HepG2 (cell line): Measurements from ENCODE around the gene PRIMPOL. TPM values are rescaled to one million over a fixed set of nuclear protein-coding genes. Genes with fewer than 3 reads are reported as not detected.

ENCODE experiments used
- ATAC-seq: fragments of 200-7000 bp; cut with Tn5 transposase; 3 replicates; pipeline ENCODE4 v1.9.1; 2020; ENCODE audit warnings: mild to moderate bottlenecking, moderate library complexity
- BruUV-seq: library from RNA; stranded (reverse); fragments of 400-500 nt; replicated peaks from 2 replicates; lab custom pipeline; 2021; lab: Mats Ljungman, UMichigan
- CTCF ChIA-PET: fragments of 300-600 bp; formaldehyde crosslinking; extraction: SDS; loops from one replicate; lab custom pipeline; 2021; ENCODE audit warnings: low total read pairs, inconsistent platforms, low intra/inter-chr PET ratio; lab: Yijun Ruan, JAX
- POLR2A ChIA-PET: fragments of 350-600 bp; sonication (Branson Sonifier 250); formaldehyde crosslinking; loops from one replicate; lab custom pipeline; 2020; ENCODE audit warnings: antibody characterized with exemption, inconsistent platforms; lab: Yijun Ruan, JAX
- DNase-seq: peaks from one replicate; pipeline ENCODE4 v3.0.0-alpha.2; 2015; ENCODE audit warnings: low spot score
- FAIRE-seq: peaks from 3 replicates; lab custom pipeline; 2011; peaks lifted over from hg19 to GRCh38; lab: Jason Lieb, UNC
- H2AFZ ChIP-seq: one replicate; pipeline ENCODE4 v1.6.1; 2011; ENCODE audit warnings: low read length, inconsistent platforms
- H3K27ac ChIP-seq: fragments of 300-600 bp; 3 replicates; pipeline ENCODE4 v1.8.0; 2011; ENCODE audit warnings: mixed run types, mild to moderate bottlenecking, mixed read lengths, low read length, inconsistent platforms; ENCODE audit not compliant: insufficient read depth; ENCODE audit errors: extremely low read length
- H3K27me3 ChIP-seq, 2 experiments: fragments of 200-600 bp in 1 of 2; 2 replicates in 1 of 2; 3 replicates in 1 of 2; pipeline versions ENCODE4 v1.6.0 to v1.8.0; 2011; ENCODE audit warnings: low read length in 2 of 2, mild to moderate bottlenecking in 2 of 2, moderate library complexity in 2 of 2, inconsistent platforms in 1 of 2; ENCODE audit not compliant: insufficient read depth in 2 of 2, control insufficient read depth in 1 of 2
- H3K36me3 ChIP-seq, 2 experiments: fragments of 200-600 bp in 1 of 2; replicated peaks in 1 of 2; 2 replicates in 1 of 2; 3 replicates in 1 of 2; pipeline versions ENCODE4 v1.5.1 to v1.8.0; 2011; ENCODE audit warnings: low read length in 2 of 2, inconsistent platforms in 1 of 2; ENCODE audit not compliant: insufficient read depth in 2 of 2, control insufficient read depth in 1 of 2
- H3K4me1 ChIP-seq: 2 replicates; pipeline ENCODE4 v1.5.1; 2012; ENCODE audit warnings: low read length, inconsistent platforms; ENCODE audit not compliant: insufficient read depth
- H3K4me2 ChIP-seq: 2 replicates; pipeline ENCODE4 v1.6.0; 2011; ENCODE audit warnings: low read depth, low read length, inconsistent platforms
- H3K4me3 ChIP-seq, 3 experiments: fragments of 200-600 bp in 1 of 3; sonication (generic), shearing (Covaris generic) in 1 of 3; replicated peaks in 1 of 3; 2 replicates each; pipeline ENCODE4 v1.5.1; 2011 to 2016; ENCODE audit warnings: low read length in 3 of 3, inconsistent platforms in 2 of 3, low read depth in 2 of 3, mild to moderate bottlenecking in 2 of 3, control low read depth in 1 of 3, mixed read lengths in 1 of 3; ENCODE audit not compliant: insufficient read depth in 1 of 3
- H3K79me2 ChIP-seq: one replicate; pipeline ENCODE4 v1.6.1; 2011; ENCODE audit warnings: low read length, inconsistent platforms; ENCODE audit not compliant: insufficient read depth
- H3K9ac ChIP-seq: 2 replicates; pipeline ENCODE4 v1.6.0; 2011; ENCODE audit warnings: mild to moderate bottlenecking, low read depth, low read length, inconsistent platforms; ENCODE audit not compliant: insufficient read depth
- H3K9me3 ChIP-seq: 2 replicates; pipeline ENCODE4 v1.5.1; 2012; ENCODE audit warnings: mild to moderate bottlenecking, low read length
- H4K20me1 ChIP-seq: 2 replicates; pipeline ENCODE4 v1.6.0; 2011; ENCODE audit warnings: inconsistent platforms, mild to moderate bottlenecking, low read length, moderate library complexity; ENCODE audit not compliant: insufficient read depth
- HOXA5 ChIP-seq: sonication (generic); formaldehyde crosslinking; IDR thresholded peaks from 2 replicates; pipeline ENCODE4 v1.4.0; 2020; ENCODE audit warnings: missing genetic modification reagents
- NPAS2 ChIP-seq: sonication (generic); formaldehyde crosslinking; IDR thresholded peaks from 2 replicates; pipeline ENCODE4 v1.8.0; 2022; ENCODE audit warnings: mild to moderate bottlenecking, missing genetic modification reagents, borderline replicate concordance
- PITX1 ChIP-seq: sonication (generic); formaldehyde crosslinking; IDR thresholded peaks from 2 replicates; pipeline ENCODE4 v1.5.1; 2020; ENCODE audit warnings: mild to moderate bottlenecking, missing genetic modification reagents
- POLR2AphosphoS2 ChIP-seq: IDR thresholded peaks from 2 replicates; pipeline ENCODE4 v1.6.1; 2011; ENCODE audit warnings: low read depth, low read length, improper control_type of control experiment
- ZNF496 ChIP-seq: sonication (generic); formaldehyde crosslinking; IDR thresholded peaks from 2 replicates; pipeline ENCODE4 v1.8.1; 2023; ENCODE audit warnings: mild to moderate bottlenecking, moderate library complexity, missing genetic modification reagents; ENCODE audit not compliant: insufficient replicate concordance
- WGBS: methylation state at CpG from one replicate; pipeline ENCODE4 v1.1.6; 2017; ENCODE audit warnings: low lambda C conversion rate; 5-methylcytosine and 5-hydroxymethylcytosine counted together
- in situ Hi-C: cut with HindIII; loops from 2 replicates; pipeline ENCODE4 v1.10.0; 2017; ENCODE audit warnings: low pct_unique_long_range_greater_than_20kb; ENCODE audit not compliant: extremely low pct_ligation_motif_present
- intact Hi-C: fragments of 100-400 bp; cut with micrococcal nuclease; formaldehyde crosslinking; loops from one replicate; pipeline ENCODE4 v1.10.0; 2022; ENCODE audit not compliant: unreplicated experiment
- polyA plus RNA-seq, 8 experiments: library from polyadenylated mRNA; depleted of rRNA in 3 of 8; stranded (reverse) in 7 of 8; unstranded in 1 of 8; fragments of >200 nt; fragmentation: Illumina TruSeq in 4 of 8; extraction: Trizol in 4 of 8; gene quantifications; 2 replicates each; pipeline versions ENCODE4 v1.2.1 to v1.2.3, GENCODE V29; 2011 to 2016; ENCODE audit warnings: low read depth in 4 of 8, missing spikeins in 1 of 8, mixed read lengths in 1 of 8; ENCODE audit not compliant: insufficient read depth in 1 of 8
- total RNA-seq, 5 experiments: library from RNA; depleted of rRNA; stranded (reverse); fragments of >200 nt; fragmentation: Illumina TruSeq; extraction: Trizol; gene quantifications; 2 replicates each; pipeline ENCODE4 v1.2.3, GENCODE V29; 2016; ENCODE audit warnings: low read depth in 1 of 5
- TF ChIP-seq, protein P1 (sequence below): sonication (generic); formaldehyde crosslinking; IDR thresholded peaks from 2 replicates; pipeline ENCODE4 v1.5.0; 2020; ENCODE audit warnings: missing genetic modification reagents
- TF ChIP-seq, protein P2 (sequence below): sonication (generic); formaldehyde crosslinking; IDR thresholded peaks from 2 replicates; pipeline ENCODE4 v1.4.0; 2020; ENCODE audit warnings: missing genetic modification reagents
- TF ChIP-seq, protein P3 (sequence below): sonication (generic); formaldehyde crosslinking; IDR thresholded peaks from 2 replicates; pipeline ENCODE4 v1.4.0; 2020; ENCODE audit warnings: missing genetic modification reagents
- TF ChIP-seq, protein P4 (sequence below): sonication (generic); formaldehyde crosslinking; conservative IDR thresholded peaks from 2 replicates; pipeline ENCODE4 v1.4.0; 2020; ENCODE audit warnings: missing genetic modification reagents
- TF ChIP-seq, protein P5 (sequence below): sonication (generic); formaldehyde crosslinking; IDR thresholded peaks from 2 replicates; pipeline ENCODE4 v1.5.0; 2020; ENCODE audit warnings: mild to moderate bottlenecking, low read depth, missing genetic modification reagents, borderline replicate concordance

Gene PRIMPOL
- total and polyA plus RNA-seq, 2 of the 13 experiments (the other 11 are each of a cell fraction or from before 2014, with no cell fraction given), result 7.3 to 11.0 TPM

DNA sequence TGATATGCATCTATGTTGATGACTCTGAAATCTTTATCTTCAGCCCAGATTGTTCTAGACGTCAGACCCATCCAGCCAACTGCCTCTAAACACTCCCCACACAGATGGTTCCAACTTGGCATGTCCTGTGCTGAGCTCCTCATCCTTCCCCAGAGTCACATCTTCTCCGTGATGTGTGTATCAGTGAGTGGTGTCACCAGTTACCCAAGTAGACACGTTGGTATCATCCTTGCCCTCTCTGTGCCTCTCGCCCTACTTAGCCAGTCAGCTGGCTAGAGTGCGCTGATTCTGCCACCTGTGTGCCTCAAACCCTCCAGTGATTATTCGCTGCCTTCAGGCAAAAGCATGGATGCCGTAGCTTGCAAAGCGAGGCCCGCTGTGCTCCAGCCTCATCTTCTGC lies 18.6 kb downstream of the PRIMPOL start:
- FAIRE-seq (no peak), DNase-seq (no peak), ATAC-seq (no peak)
- Histone ChIP-seq H3K4me2 (no peak overlapping the region), H3K9me3 (no peaks in the 10 kb centered on the region), H2AFZ (no peak overlapping the region), H3K27me3 (no peaks in the 10 kb centered on the region), H3K4me1 (no peaks in the 10 kb centered on the region), H3K27ac (no peak overlapping the region), H3K9ac (no peak overlapping the region), H3K4me3 (no peak overlapping the region), H3K79me2 (no peaks in the 10 kb centered on the region), H3K36me3 (peaks cover 7 to 23% of the 10 kb centered on the region in 2 experiments; a peak in 4 of 5 replicates), H4K20me1 (no peaks in the 10 kb centered on the region)
- 88% methylated on average over 9 of the region's 9 CpGs for WGBS
- no TSS peak for BruUV-seq
- in situ Hi-C loops (no loop called here), intact Hi-C loops (no loop called here)
- ChIA-PET POLR2A (no interaction called here), CTCF (no interaction called here)
- TF ChIP-seq, protein P1, sequence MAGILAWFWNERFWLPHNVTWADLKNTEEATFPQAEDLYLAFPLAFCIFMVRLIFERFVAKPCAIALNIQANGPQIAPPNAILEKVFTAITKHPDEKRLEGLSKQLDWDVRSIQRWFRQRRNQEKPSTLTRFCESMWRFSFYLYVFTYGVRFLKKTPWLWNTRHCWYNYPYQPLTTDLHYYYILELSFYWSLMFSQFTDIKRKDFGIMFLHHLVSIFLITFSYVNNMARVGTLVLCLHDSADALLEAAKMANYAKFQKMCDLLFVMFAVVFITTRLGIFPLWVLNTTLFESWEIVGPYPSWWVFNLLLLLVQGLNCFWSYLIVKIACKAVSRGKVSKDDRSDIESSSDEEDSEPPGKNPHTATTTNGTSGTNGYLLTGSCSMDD (CRISPR knock-in tag), result no peak
- TF ChIP-seq, protein P2, sequence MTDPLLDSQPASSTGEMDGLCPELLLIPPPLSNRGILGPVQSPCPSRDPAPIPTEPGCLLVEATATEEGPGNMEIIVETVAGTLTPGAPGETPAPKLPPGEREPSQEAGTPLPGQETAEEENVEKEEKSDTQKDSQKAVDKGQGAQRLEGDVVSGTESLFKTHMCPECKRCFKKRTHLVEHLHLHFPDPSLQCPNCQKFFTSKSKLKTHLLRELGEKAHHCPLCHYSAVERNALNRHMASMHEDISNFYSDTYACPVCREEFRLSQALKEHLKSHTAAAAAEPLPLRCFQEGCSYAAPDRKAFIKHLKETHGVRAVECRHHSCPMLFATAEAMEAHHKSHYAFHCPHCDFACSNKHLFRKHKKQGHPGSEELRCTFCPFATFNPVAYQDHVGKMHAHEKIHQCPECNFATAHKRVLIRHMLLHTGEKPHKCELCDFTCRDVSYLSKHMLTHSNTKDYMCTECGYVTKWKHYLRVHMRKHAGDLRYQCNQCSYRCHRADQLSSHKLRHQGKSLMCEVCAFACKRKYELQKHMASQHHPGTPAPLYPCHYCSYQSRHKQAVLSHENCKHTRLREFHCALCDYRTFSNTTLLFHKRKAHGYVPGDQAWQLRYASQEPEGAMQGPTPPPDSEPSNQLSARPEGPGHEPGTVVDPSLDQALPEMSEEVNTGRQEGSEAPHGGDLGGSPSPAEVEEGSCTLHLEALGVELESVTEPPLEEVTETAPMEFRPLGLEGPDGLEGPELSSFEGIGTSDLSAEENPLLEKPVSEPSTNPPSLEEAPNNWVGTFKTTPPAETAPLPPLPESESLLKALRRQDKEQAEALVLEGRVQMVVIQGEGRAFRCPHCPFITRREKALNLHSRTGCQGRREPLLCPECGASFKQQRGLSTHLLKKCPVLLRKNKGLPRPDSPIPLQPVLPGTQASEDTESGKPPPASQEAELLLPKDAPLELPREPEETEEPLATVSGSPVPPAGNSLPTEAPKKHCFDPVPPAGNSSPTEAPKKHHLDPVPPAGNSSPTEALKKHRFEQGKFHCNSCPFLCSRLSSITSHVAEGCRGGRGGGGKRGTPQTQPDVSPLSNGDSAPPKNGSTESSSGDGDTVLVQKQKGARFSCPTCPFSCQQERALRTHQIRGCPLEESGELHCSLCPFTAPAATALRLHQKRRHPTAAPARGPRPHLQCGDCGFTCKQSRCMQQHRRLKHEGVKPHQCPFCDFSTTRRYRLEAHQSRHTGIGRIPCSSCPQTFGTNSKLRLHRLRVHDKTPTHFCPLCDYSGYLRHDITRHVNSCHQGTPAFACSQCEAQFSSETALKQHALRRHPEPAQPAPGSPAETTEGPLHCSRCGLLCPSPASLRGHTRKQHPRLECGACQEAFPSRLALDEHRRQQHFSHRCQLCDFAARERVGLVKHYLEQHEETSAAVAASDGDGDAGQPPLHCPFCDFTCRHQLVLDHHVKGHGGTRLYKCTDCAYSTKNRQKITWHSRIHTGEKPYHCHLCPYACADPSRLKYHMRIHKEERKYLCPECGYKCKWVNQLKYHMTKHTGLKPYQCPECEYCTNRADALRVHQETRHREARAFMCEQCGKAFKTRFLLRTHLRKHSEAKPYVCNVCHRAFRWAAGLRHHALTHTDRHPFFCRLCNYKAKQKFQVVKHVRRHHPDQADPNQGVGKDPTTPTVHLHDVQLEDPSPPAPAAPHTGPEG (CRISPR knock-in tag), result no peak
- TF ChIP-seq, protein P3, sequence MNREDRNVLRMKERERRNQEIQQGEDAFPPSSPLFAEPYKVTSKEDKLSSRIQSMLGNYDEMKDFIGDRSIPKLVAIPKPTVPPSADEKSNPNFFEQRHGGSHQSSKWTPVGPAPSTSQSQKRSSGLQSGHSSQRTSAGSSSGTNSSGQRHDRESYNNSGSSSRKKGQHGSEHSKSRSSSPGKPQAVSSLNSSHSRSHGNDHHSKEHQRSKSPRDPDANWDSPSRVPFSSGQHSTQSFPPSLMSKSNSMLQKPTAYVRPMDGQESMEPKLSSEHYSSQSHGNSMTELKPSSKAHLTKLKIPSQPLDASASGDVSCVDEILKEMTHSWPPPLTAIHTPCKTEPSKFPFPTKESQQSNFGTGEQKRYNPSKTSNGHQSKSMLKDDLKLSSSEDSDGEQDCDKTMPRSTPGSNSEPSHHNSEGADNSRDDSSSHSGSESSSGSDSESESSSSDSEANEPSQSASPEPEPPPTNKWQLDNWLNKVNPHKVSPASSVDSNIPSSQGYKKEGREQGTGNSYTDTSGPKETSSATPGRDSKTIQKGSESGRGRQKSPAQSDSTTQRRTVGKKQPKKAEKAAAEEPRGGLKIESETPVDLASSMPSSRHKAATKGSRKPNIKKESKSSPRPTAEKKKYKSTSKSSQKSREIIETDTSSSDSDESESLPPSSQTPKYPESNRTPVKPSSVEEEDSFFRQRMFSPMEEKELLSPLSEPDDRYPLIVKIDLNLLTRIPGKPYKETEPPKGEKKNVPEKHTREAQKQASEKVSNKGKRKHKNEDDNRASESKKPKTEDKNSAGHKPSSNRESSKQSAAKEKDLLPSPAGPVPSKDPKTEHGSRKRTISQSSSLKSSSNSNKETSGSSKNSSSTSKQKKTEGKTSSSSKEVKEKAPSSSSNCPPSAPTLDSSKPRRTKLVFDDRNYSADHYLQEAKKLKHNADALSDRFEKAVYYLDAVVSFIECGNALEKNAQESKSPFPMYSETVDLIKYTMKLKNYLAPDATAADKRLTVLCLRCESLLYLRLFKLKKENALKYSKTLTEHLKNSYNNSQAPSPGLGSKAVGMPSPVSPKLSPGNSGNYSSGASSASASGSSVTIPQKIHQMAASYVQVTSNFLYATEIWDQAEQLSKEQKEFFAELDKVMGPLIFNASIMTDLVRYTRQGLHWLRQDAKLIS (CRISPR knock-in tag), result no peak
- TF ChIP-seq NPAS2 (CRISPR knock-in tag), result no peak
- TF ChIP-seq, protein P4, sequence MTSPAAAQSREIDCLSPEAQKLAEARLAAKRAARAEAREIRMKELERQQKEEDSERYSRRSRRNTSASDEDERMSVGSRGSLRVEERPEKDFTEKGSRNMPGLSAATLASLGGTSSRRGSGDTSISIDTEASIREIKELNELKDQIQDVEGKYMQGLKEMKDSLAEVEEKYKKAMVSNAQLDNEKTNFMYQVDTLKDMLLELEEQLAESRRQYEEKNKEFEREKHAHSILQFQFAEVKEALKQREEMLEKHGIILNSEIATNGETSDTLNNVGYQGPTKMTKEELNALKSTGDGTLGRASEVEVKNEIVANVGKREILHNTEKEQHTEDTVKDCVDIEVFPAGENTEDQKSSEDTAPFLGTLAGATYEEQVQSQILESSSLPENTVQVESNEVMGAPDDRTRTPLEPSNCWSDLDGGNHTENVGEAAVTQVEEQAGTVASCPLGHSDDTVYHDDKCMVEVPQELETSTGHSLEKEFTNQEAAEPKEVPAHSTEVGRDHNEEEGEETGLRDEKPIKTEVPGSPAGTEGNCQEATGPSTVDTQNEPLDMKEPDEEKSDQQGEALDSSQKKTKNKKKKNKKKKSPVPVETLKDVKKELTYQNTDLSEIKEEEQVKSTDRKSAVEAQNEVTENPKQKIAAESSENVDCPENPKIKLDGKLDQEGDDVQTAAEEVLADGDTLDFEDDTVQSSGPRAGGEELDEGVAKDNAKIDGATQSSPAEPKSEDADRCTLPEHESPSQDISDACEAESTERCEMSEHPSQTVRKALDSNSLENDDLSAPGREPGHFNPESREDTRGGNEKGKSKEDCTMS, result no peak
- no peak for TF ChIP-seq HOXA5 (CRISPR knock-in tag)
- no peak for TF ChIP-seq PITX1 (CRISPR knock-in tag)
- no peak for TF ChIP-seq ZNF496 (CRISPR knock-in tag)
- TF ChIP-seq, protein P5, sequence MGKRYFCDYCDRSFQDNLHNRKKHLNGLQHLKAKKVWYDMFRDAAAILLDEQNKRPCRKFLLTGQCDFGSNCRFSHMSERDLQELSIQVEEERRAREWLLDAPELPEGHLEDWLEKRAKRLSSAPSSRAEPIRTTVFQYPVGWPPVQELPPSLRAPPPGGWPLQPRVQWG (CRISPR knock-in tag), result no peak
- no peak for TF ChIP-seq POLR2AphosphoS2
